ENCODE data around the gene C9.

DNA sequence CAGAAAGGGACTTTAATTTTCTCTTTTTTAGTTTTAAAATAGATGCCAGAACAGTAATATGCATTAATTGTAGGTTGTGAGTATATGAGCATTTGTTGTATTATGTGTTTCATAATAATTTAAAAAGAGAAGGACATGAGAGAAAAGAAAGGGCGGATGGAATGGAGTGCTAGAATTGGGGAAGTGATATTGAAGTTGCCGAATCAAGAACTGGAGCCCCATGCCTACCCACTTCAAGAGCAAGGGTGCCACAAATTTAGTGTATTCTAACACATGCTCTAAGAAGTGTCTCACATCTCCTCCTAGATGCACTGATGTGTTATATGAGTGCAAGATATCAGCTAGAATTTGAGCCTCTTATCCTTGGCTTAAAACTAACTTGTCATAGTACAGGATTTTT lies 101.3 kb downstream of the C9 start:
- TF ChIP-seq EP300 (IDR thresholded peaks at IDR 0.05) (no peak), POLR2AphosphoS5 (IDR thresholded peaks at IDR 0.05) (no peak)
- TF ChIP-seq, protein P1, sequence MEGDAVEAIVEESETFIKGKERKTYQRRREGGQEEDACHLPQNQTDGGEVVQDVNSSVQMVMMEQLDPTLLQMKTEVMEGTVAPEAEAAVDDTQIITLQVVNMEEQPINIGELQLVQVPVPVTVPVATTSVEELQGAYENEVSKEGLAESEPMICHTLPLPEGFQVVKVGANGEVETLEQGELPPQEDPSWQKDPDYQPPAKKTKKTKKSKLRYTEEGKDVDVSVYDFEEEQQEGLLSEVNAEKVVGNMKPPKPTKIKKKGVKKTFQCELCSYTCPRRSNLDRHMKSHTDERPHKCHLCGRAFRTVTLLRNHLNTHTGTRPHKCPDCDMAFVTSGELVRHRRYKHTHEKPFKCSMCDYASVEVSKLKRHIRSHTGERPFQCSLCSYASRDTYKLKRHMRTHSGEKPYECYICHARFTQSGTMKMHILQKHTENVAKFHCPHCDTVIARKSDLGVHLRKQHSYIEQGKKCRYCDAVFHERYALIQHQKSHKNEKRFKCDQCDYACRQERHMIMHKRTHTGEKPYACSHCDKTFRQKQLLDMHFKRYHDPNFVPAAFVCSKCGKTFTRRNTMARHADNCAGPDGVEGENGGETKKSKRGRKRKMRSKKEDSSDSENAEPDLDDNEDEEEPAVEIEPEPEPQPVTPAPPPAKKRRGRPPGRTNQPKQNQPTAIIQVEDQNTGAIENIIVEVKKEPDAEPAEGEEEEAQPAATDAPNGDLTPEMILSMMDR (IDR thresholded peaks at IDR 0.05) = no peak
